HEK293 (cell line): Measurements from ENCODE around the gene CEBPB.

Source experiments
- BCL11A ChIP-seq: fragments of 450-650 bp; formaldehyde crosslinking; IDR thresholded peaks from 2 replicates; pipeline ENCODE4 v1.5.1; 2016; ENCODE audit warnings: low read depth, missing biosample characterization, missing genetic modification characterization
- CTCF ChIP-seq: fragments of 450-650 bp; formaldehyde crosslinking; IDR thresholded peaks from 2 replicates; pipeline ENCODE4 v1.5.1; 2016; ENCODE audit warnings: missing biosample characterization, missing genetic modification characterization
- EGR2 ChIP-seq: fragments of 450-650 bp; formaldehyde crosslinking; IDR thresholded peaks from 2 replicates; pipeline ENCODE4 v1.5.1; 2016; ENCODE audit warnings: low read depth, missing biosample characterization, missing genetic modification characterization
- GFI1B ChIP-seq: fragments of 450-650 bp; formaldehyde crosslinking; IDR thresholded peaks from 2 replicates; pipeline ENCODE4 v1.5.1; 2016; ENCODE audit warnings: missing biosample characterization, missing genetic modification characterization
- GLIS1 ChIP-seq: fragments of 450-650 bp; formaldehyde crosslinking; IDR thresholded peaks from 2 replicates; pipeline ENCODE4 v1.5.1; 2016; ENCODE audit warnings: missing biosample characterization, missing genetic modification characterization
- SP7 ChIP-seq: fragments of 450-650 bp; formaldehyde crosslinking; IDR thresholded peaks from 2 replicates; pipeline ENCODE4 v1.5.1; 2016; ENCODE audit warnings: missing biosample characterization, missing genetic modification characterization
- ZBTB11 ChIP-seq: fragments of 450-650 bp; formaldehyde crosslinking; conservative IDR thresholded peaks from 2 replicates; pipeline ENCODE4 v1.5.1; 2016; ENCODE audit warnings: low read depth, missing biosample characterization, missing genetic modification characterization
- ZBTB17 ChIP-seq: fragments of 450-650 bp; formaldehyde crosslinking; IDR thresholded peaks from 2 replicates; pipeline ENCODE4 v1.5.1; 2016; ENCODE audit warnings: missing biosample characterization, missing genetic modification characterization
- ZBTB20 ChIP-seq: fragments of 450-650 bp; formaldehyde crosslinking; IDR thresholded peaks from 2 replicates; pipeline ENCODE4 v1.5.1; 2016; ENCODE audit warnings: missing biosample characterization, missing genetic modification characterization
- ZNF155 ChIP-seq: fragments of 450-650 bp; formaldehyde crosslinking; IDR thresholded peaks from 2 replicates; pipeline ENCODE4 v1.5.1; 2016; ENCODE audit warnings: missing biosample characterization, missing genetic modification characterization
- ZNF184 ChIP-seq: fragments of 450-650 bp; IDR thresholded peaks from 2 replicates; pipeline ENCODE4 v1.5.1; 2018; ENCODE audit warnings: missing biosample characterization, mild to moderate bottlenecking, missing genetic modification characterization
- ZNF2 ChIP-seq: fragments of 450-650 bp; formaldehyde crosslinking; IDR thresholded peaks from 2 replicates; pipeline ENCODE4 v1.5.1; 2016; ENCODE audit warnings: missing biosample characterization, missing genetic modification characterization
- ZNF211 ChIP-seq: fragments of 450-650 bp; formaldehyde crosslinking; IDR thresholded peaks from 2 replicates; pipeline ENCODE4 v1.5.1; 2016; ENCODE audit warnings: low read depth, missing biosample characterization, missing genetic modification characterization
- ZNF223 ChIP-seq: fragments of 450-650 bp; formaldehyde crosslinking; IDR thresholded peaks from 2 replicates; pipeline ENCODE4 v1.5.1; 2016; ENCODE audit warnings: missing biosample characterization, missing genetic modification characterization
- ZNF266 ChIP-seq: fragments of 450-650 bp; formaldehyde crosslinking; IDR thresholded peaks from 2 replicates; pipeline ENCODE4 v1.5.1; 2016; ENCODE audit warnings: missing biosample characterization, missing genetic modification characterization, low read depth
- ZNF324 ChIP-seq: fragments of 450-650 bp; formaldehyde crosslinking; IDR thresholded peaks from 2 replicates; pipeline ENCODE4 v1.5.1; 2016; ENCODE audit warnings: missing biosample characterization, missing genetic modification characterization
- ZNF341 ChIP-seq: fragments of 450-650 bp; formaldehyde crosslinking; IDR thresholded peaks from 2 replicates; pipeline ENCODE4; 2016; ENCODE audit warnings: low read depth, missing biosample characterization, missing genetic modification characterization
- ZNF416 ChIP-seq: fragments of 450-650 bp; formaldehyde crosslinking; IDR thresholded peaks from 2 replicates; pipeline ENCODE4 v1.5.1; 2016; ENCODE audit warnings: missing biosample characterization, missing genetic modification characterization
- ZNF423 ChIP-seq: fragments of 450-650 bp; formaldehyde crosslinking; IDR thresholded peaks from 2 replicates; pipeline ENCODE4 v1.5.1; 2016; ENCODE audit warnings: missing biosample characterization, missing genetic modification characterization
- ZNF48 ChIP-seq: fragments of 450-650 bp; formaldehyde crosslinking; IDR thresholded peaks from 2 replicates; pipeline ENCODE4 v1.5.1; 2016; ENCODE audit warnings: missing biosample characterization, missing genetic modification characterization
- ZNF501 ChIP-seq: fragments of 450-650 bp; formaldehyde crosslinking; IDR thresholded peaks from 2 replicates; pipeline ENCODE4 v1.5.1; 2016; ENCODE audit warnings: missing biosample characterization, missing genetic modification characterization
- ZNF549 ChIP-seq: fragments of 450-650 bp; IDR thresholded peaks from 2 replicates; pipeline ENCODE4 v1.5.1; 2018; ENCODE audit warnings: missing biosample characterization, missing genetic modification characterization, mild to moderate bottlenecking, inconsistent platforms, moderate library complexity
- ZNF585B ChIP-seq: fragments of 450-650 bp; formaldehyde crosslinking; IDR thresholded peaks from 2 replicates; pipeline ENCODE4 v1.5.1; 2016; ENCODE audit warnings: missing biosample characterization, missing genetic modification characterization
- ZNF610 ChIP-seq: fragments of 450-650 bp; formaldehyde crosslinking; IDR thresholded peaks from 2 replicates; pipeline ENCODE4 v1.5.1; 2016; ENCODE audit warnings: missing biosample characterization, missing genetic modification characterization, borderline replicate concordance
- ZNF654 ChIP-seq: fragments of 450-650 bp; formaldehyde crosslinking; IDR thresholded peaks from 2 replicates; pipeline ENCODE4 v1.5.1; 2016; ENCODE audit warnings: low read depth, missing biosample characterization, missing genetic modification characterization
- ZNF660 ChIP-seq: fragments of 450-650 bp; IDR thresholded peaks from 2 replicates; pipeline ENCODE4 v1.5.1; 2018; ENCODE audit warnings: missing biosample characterization, mild to moderate bottlenecking, missing genetic modification characterization
- ZNF692 ChIP-seq: fragments of 450-650 bp; formaldehyde crosslinking; IDR thresholded peaks from 2 replicates; pipeline ENCODE4 v1.5.1; 2016; ENCODE audit warnings: missing biosample characterization, missing genetic modification characterization
- ZNF777 ChIP-seq: fragments of 450-650 bp; formaldehyde crosslinking; IDR thresholded peaks from 2 replicates; pipeline ENCODE4 v1.5.1; 2017; ENCODE audit warnings: missing biosample characterization, missing genetic modification characterization, borderline replicate concordance
- ZNF791 ChIP-seq: fragments of 450-650 bp; formaldehyde crosslinking; IDR thresholded peaks from 2 replicates; pipeline ENCODE4 v1.5.1; 2016; ENCODE audit warnings: missing biosample characterization, missing genetic modification characterization
- ZNF837 ChIP-seq: fragments of 450-650 bp; formaldehyde crosslinking; IDR thresholded peaks from 2 replicates; pipeline ENCODE4 v1.5.1; 2016; ENCODE audit warnings: missing biosample characterization, missing genetic modification characterization
- TF ChIP-seq, protein P1 (sequence below): fragments of 450-650 bp; formaldehyde crosslinking; IDR thresholded peaks from 2 replicates; pipeline ENCODE4 v1.5.1; 2016; ENCODE audit warnings: missing biosample characterization, missing genetic modification characterization
- TF ChIP-seq, protein P2 (sequence below): fragments of 450-650 bp; formaldehyde crosslinking; IDR thresholded peaks from 2 replicates; pipeline ENCODE4 v1.5.1; 2016; ENCODE audit warnings: missing biosample characterization, missing genetic modification characterization

CEBPB gene

DNA sequence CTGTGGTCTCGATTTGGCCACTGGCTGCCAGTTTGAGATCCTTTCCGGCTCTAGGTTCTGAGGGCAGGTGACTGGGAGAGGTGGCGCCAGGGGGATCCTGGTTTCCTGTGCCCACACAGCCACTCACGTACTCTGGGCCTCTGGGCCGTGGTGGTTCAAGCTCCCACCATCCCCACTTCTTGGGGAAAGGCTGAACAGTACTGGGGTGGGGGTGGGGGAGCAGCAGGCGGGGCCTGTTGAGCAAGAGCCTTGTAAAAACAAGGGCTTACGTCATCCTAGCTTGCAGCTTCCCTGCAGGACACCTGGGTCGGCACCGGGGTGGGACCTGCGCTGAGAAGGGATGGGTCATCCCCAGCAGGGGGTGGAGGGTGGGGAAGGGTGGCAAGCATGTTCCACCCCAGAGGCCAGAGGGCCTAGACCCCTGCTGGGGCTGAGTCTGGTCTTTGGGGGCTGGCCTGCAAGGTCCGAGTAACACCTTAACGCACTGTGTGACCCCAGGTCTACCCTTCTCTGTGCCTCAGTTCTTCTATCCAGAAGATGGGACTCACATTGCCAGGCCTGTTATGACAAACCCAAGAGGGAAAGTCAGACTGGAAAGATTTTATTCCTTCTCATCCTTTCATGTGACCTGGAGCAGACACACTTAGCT is 3.1 kb upstream of the CEBPB start (continued):
- no peak for TF ChIP-seq CTCF (tag by site-specific recombination)
- no peak for TF ChIP-seq ZBTB20 (tag by site-specific recombination)
- no peak for TF ChIP-seq ZBTB11 (tag by site-specific recombination)
- TF ChIP-seq EGR2 (tag by site-specific recombination) = peak; percentile 42
- no peak for TF ChIP-seq ZNF654
- TF ChIP-seq SP7 (tag by site-specific recombination) = 0 out of 2 replicates have a peak, but pooled peaks have one; percentile 60
- no peak for TF ChIP-seq ZNF341 (tag by site-specific recombination)
- TF ChIP-seq, protein P1, sequence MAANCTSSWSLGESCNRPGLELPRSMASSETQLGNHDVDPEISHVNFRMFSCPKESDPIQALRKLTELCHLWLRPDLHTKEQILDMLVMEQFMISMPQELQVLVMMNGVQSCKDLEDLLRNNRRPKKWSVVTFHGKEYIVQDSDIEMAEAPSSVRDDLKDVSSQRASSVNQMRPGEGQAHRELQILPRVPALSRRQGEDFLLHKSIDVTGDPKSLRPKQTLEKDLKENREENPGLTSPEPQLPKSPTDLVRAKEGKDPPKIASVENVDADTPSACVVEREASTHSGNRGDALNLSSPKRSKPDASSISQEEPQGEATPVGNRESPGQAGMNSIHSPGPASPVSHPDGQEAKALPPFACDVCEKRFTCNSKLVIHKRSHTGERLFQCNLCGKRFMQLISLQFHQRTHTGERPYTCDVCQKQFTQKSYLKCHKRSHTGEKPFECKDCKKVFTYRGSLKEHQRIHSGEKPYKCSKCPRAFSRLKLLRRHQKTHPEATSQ = no peak
- TF ChIP-seq ZNF610 (tag by site-specific recombination) = no peak
- no peak for TF ChIP-seq ZNF266
- no peak for TF ChIP-seq ZNF48 (tag by site-specific recombination)
- no peak for TF ChIP-seq ZNF837
- TF ChIP-seq ZNF692 = peak; percentile 45; the same call in 1 of the 2 replicates
- TF ChIP-seq ZNF324 (tag by site-specific recombination) = no peak
- peak; percentile 72; the same call in 1 of the 2 replicates for TF ChIP-seq BCL11A (tag by site-specific recombination)
- no peak for TF ChIP-seq ZNF549
- TF ChIP-seq ZNF184 (tag by site-specific recombination) = no peak
- TF ChIP-seq ZNF585B (tag by site-specific recombination) = no peak
- TF ChIP-seq ZNF223 (tag by site-specific recombination) = no peak
- no peak for TF ChIP-seq GFI1B (tag by site-specific recombination)
- TF ChIP-seq ZBTB17 (tag by site-specific recombination) = peak; percentile 49
- no peak for TF ChIP-seq ZNF155
- no peak for TF ChIP-seq ZNF2 (tag by site-specific recombination)
- no peak for TF ChIP-seq ZNF416 (tag by site-specific recombination)
- no peak for TF ChIP-seq ZNF501 (tag by site-specific recombination)
- no peak for TF ChIP-seq ZNF660 (tag by site-specific recombination)
- TF ChIP-seq, protein P2, sequence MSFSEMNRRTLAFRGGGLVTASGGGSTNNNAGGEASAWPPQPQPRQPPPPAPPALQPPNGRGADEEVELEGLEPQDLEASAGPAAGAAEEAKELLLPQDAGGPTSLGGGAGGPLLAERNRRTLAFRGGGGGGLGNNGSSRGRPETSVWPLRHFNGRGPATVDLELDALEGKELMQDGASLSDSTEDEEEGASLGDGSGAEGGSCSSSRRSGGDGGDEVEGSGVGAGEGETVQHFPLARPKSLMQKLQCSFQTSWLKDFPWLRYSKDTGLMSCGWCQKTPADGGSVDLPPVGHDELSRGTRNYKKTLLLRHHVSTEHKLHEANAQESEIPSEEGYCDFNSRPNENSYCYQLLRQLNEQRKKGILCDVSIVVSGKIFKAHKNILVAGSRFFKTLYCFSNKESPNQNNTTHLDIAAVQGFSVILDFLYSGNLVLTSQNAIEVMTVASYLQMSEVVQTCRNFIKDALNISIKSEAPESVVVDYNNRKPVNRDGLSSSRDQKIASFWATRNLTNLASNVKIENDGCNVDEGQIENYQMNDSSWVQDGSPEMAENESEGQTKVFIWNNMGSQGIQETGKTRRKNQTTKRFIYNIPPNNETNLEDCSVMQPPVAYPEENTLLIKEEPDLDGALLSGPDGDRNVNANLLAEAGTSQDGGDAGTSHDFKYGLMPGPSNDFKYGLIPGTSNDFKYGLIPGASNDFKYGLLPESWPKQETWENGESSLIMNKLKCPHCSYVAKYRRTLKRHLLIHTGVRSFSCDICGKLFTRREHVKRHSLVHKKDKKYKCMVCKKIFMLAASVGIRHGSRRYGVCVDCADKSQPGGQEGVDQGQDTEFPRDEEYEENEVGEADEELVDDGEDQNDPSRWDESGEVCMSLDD (tag by site-specific recombination) = no peak
- TF ChIP-seq GLIS1 (tag by site-specific recombination) = peak; percentile 96
- no peak for TF ChIP-seq ZNF211 (tag by site-specific recombination)
- TF ChIP-seq ZNF423 (tag by site-specific recombination) = peak; percentile 64
- no peak for TF ChIP-seq ZNF791 (tag by site-specific recombination)
- no peak for TF ChIP-seq ZNF777 (tag by site-specific recombination)
